NCI-H446 treated with DMSO at 0.1 percent for 48 hours (cell line): ENCODE results near the gene KRT81.
A peak's percentile ranks its signal among the peaks of the same experiment; 100 is the strongest.
"Not testable (repeated sequence)": the region's sequence is repeated elsewhere in the genome, so short reads cannot be mapped to it uniquely, and the experiment has no call there.

Experiments
- DNase-seq: peaks from one replicate; lab custom pipeline; 2025; lab: John Stamatoyannopoulos, UW

Gene KRT81

DNA sequence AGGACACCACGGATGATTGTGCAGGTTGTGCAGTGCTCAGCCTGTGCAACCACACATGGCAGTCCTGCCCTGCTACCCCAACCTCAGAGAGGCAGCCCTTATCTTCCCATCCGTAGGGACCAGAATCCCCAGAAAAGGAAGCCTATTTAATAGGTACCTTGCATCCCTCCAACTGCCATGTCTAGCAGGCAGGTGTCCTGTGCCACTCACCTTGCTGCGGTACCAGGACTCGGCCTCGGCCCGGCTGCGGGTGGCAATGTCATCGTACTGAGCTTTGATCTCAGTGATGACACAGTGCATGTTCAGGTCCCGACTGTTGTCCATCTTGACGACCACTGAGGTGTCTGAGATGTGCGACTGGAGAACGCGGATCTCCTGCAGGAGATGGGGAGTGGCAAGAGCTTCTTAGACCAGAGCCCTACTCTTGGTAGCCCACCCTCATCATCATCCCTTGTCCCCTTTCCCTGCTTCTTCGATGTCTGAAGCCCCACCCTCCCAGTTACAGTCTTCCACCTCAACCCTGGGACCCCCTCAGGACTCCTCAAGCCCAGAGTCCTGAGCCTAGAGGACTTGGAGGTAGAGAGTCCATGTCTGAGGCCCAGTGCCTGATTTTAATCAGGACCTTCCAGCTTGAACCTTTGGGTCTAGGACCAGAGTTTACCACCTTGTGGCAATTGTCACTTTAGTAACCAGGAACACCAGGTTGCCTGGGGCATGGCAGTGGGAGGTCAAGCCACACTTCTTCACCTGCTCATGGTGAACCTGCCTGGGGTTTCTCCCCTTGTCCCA lies 37.7 kb downstream of the KRT81 start:
- no peak for DNase-seq

DNA sequence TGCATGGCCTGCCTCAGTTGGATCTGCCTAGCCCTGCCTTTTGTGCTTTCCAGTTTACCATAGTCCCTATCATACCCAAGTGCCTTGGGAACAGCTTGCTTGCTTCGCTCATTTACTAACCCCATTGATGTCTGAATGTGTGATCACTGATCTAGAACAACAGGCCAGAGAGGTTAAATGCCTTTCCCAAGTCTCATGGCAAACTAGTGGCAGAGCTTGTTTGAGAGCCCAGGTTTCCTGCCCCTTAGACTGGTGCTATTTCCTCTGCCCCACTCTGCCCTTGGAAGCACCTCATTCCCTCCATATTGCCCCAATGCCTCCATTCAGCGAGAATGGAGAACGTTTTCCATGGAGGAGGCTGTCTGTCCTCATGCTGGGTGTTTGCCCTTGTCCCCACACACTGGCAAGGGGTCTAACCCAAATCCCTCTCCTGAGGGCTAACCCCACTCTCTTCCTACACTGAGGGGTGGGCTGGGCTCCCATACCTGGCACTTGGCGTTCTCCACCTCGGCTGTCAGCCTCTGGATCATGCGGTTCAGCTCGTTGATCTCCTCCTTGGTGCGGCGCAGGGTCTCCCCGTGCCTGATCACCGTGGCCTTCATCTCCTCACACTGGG lies 38.5 kb downstream of the KRT81 start:
- no peak for DNase-seq

DNA sequence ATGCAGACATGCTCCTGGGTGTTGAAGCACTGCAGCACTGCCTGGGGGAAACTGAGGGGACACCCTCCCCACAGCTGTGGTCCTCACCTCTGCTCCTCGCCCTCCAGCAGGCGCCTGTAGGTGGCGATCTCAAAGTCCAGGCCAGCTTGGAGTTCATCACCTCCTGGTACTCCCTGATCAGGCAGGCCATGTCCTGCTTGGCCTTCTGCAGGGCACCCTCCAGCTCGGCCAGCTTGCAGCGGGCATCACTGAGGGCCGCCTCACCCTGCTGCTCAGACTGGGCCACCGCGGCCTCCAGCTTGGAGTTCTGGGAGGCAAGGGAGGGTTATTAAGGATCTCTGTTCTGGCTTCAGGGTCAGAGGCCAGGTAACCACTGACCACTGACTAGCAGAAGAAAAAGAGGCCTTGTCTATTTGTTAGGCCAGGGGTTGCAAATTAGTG lies 39.1 kb downstream of the KRT81 start:
- not testable (repeated sequence) for DNase-seq

DNA sequence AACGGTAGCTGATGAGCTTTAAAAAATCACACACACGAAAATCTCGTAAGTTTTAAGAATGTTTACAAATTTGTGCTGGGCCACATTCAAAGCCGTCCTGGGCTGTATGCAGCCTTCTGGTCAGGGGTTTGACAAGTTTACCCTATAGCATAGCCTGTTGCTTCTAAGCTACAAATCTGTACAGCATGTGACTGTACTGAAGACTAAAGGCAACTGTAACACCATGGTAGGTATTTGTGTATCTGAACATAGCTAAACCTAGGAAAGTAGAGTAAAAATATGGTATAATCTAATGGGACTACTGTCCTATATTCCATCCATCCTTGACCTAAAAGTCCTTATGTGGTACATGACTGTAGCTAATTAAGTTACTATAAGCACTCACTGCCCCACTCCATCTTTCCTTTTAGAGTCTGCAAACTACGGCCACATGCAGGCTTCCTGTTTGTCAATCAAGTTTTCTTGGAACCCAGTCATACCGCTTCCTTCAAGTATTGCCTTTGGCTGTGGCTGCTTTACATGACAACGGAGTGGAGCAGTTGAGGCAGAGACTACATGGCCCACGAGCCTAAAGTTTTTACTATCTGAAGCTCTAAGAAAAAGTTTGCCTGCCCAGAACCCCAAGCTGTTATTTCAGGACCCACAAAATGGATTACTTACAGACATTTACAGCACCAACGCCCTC lies 39.8 kb downstream of the KRT81 start:
- DNase-seq = no peak

DNA sequence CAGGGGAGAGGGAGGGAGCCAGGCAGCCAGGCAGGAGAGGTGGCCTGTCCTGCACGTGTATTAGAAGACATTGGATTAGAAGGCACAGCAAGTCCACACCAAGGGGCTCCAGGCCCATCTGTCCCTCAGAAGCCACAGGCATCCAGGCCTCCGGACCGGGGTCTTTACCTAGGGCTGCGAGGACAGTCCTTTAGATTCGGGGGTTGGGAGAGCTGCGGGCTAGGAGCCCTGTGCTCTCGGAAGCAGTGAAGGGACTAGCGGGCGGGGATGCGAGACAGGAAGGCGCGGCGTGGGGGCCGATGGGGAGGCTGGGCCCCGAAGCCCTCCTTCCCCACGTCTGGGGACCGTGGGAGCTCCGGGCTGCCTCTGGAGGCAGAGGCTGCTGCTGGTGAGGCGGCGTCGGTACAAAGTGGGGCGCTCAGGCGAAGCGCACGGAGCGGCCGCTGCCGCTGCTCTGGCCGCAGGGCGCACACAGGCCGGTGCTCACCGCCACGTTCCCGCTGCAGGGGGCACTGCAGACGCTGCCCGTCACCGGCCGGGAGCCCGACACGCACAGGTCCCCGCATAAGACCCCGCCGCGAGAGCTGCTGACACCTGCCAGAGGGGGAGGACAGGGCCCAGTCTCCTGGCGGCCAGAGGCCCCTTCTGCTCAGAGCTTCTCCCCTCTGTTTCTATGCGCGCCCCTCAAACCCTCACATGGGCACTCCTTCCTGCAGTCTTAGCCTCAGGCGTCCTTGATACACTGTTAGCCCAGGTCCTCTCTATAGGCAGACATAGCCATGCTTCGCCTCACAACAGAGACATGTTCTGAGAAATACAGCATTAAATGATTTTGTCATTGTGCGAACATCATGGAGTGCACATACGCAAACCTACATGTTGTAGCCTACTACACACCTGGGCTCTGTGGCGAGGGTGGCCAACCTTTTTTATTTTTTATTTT lies 41.0 kb downstream of the KRT81 start:
- DNase-seq = no peak

DNA sequence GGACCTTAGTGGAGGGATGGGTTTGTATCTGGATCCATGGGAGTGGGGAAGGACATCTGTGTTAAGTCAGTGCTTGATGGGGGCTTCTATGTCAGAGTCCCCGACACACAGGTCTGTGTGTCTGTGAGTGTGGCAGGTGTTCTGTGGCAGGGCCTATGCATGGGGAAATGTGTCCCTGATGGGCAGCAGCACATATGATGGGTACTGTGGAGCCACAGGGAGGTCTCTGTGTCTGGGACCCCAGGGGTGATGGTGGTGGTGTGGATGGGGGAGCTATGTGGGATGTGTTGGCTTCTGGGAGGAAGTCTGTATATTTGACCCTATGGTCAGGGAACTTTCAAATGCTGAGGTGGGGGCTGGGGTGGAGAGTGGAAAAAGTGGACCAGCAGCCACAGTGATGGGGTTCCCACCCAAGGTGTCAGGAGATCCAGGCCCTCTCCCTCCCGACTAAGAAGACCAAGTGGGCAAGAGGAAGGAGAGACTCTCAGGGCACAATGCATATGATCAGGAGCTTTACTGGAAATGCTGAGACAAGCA lies 41.8 kb downstream of the KRT81 start:
- no peak for DNase-seq

DNA sequence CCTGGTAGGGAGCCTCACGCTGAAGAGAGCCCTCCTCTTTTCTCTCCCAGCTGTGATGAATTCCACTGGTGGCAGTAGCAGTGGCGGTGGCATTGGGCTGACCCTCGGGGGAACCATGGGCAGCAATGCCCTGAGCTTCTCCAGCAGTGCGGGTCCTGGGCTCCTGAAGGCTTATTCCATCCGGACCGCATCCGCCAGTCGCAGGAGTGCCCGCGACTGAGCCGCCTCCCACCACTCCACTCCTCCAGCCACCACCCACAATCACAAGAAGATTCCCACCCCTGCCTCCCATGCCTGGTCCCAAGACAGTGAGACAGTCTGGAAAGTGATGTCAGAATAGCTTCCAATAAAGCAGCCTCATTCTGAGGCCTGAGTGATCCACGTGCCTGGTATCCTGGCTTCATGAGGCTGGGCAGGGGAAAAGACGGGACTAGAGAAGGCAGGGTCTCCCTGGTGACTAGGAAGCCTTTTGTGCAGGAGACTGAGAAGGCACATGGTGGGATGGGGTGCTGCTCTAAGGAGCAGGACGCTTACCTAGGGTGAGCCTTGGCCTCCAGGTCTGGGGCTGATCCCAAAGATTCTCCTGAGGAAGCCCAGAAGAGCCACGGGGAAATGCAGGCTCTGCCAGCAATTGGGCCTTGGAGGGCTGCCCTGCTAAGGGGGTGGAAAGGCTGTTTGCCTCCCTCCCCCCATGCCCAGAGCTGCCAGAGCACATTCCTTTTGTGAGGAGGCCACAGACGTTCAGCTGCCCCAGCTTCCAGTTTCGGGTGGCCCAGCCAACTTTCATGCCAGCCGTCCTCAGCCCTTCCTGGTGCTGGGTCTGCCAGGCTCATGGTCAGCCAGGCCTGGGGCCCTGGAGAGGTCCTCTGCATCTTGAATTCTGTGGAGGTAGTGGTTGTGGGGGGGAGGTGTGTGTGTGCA lies 42.5 kb downstream of the KRT81 start:
- peak; percentile 48 for DNase-seq

DNA sequence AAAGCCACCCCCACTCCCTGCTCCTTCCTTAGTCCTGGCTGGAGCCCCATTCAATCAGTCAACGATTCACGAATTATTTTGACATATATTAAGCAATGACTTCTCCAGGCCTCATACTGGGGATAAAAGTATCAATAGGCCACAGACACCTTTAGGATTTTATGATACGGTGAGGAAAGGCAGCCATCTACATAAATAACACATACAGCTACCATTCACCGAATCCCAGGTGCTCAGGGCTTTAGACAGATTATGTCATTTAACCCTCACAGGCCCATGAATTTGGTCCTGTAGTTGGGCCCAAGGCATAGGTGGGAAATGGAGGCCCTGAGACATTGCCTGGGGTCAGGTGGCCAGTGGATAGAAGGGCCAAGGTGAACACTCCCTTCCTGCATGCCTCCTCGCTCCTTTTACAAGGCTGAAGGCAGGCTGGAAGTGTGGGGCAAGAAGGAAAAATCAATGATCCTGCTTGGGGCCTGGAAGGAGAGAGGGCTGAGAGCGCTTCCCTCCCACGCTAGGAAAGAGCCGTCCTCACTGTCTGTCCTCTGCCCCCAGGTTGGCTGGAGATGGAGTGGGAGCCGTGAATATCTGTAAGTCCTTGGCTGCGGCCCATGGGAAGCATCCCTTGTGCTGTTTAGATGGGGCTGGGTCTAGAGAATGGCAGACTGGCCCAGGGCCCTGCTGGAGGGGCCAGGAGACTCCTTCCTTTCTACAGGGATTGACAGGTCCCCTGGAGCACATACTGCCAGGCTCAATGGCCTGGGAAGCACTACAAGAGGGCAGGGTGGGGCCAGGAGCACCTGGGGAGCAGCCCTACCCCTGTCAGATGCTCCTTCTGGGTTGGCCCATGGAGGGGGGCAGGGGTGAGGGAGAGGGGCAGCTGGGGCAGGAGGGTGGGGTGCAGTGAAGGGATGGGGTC lies 43.5 kb downstream of the KRT81 start:
- no peak for DNase-seq

DNA sequence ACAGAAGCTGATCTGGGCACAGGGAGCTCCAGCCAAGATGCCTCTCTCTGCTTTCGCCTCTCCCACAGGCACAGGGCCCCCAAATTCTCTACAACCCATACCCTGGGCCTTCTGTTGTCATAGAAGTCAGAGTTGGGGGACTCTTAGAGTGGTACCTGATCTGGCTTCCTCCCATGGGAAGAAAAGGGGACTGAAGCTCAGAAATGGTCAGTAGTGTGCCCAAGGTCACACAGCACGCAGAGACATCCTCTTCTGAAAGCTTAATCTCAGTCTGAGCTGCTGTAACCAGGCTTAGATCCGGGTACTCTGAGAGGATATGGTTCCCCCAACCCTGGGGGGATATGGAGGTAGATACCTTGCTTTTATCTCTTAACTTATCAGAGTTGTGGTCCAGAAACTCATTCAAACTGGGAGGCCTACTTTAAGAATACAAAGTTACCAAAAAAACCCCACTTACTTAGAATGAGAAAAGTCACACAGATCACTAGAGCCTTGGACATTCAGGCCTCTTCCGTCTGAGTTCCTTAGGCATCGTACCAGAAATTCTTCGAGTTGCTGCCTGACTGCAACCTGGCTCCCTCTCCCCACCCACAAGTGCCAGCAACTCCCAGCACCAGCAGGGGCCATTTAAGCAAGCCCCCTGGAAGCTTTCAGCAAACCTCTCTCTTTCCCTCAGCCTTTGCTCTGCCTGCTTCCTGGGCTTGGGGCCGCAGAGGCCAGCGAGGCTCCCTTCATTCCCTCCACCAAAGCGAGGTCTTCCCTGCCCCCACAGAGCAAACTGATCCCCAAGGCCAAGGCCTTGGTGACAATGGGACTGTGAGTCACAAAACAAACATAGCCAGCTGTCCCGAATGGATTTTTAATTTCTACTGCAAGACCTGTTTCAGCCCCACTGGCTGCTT lies 44.4 kb downstream of the KRT81 start:
- DNase-seq = peak; percentile 77

DNA sequence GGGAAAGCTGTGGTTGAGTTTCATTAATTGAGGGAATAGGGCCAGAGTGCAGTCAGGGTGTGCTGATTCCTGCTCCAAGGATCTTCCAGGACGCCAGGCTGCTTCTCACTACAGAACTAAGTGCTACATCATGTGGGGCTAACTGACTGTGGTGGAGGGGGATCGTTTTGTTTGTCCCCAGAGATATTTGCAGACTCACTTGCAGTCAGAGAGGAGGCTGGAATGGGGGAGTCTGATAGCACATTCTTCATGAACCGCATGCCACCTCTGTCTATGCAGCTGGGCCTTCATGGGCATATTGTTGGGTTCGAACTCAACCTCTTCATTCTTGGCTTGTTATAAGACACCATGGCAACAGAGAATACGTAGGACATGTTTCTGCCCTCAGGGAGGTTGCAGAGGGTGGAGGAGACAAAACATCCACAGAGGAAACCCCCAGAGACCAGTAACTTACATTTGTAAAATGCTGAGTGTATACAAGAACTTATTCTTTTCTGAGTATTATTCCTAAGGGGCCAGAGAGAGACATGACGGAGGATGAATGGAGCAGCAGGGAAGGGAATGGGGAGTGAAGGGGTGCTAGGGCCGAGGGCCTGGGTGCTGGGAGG lies 45.3 kb downstream of the KRT81 start:
- DNase-seq = no peak

DNA sequence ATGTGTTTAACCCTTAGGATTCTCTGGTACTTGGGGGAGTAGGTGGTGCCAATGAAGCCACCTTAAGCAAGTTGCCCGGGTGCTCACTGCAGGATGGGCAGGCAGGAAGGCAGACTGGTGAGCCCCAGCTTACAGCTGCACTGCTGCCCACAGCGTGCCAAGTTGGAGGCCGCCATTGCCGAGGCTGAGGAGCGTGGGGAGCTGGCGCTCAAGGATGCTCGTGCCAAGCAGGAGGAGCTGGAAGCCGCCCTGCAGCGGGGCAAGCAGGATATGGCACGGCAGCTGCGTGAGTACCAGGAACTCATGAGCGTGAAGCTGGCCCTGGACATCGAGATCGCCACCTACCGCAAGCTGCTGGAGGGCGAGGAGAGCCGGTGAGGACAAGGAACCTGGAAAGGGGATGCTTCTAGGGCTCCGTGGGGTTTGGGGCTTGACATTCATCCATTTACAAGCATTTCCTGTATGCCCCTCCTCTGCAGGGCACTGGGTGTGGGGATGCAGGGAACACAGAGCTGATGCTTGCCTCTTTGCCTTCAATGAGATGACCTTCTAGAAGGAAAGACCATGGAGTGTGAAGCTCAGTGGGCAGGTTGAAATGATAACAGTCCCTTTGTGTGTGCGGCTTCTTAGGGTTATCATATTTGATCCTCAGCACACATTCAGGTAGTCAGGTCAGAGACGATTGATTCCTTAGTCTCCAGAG lies 45.9 kb downstream of the KRT81 start:
- DNase-seq = no peak

DNA sequence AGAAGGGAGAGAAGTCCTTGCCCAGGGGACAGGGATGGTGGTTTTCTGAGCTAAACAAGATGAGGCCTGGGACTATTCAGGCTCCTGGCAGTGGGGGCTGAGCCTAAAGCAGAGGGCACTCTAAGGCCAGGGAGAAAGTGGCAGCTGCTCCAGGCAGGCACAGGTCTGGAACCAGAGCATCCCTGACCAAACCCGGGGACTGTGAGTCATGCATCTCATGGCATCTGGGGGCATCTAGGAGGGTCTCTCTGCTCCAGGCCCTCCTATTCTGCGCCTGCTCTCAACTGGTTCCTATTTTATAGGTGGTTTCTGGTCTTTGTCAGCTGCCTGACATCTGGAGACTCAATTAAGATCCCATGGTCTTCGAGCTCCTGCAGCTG lies 46.7 kb downstream of the KRT81 start:
- no peak for DNase-seq

DNA sequence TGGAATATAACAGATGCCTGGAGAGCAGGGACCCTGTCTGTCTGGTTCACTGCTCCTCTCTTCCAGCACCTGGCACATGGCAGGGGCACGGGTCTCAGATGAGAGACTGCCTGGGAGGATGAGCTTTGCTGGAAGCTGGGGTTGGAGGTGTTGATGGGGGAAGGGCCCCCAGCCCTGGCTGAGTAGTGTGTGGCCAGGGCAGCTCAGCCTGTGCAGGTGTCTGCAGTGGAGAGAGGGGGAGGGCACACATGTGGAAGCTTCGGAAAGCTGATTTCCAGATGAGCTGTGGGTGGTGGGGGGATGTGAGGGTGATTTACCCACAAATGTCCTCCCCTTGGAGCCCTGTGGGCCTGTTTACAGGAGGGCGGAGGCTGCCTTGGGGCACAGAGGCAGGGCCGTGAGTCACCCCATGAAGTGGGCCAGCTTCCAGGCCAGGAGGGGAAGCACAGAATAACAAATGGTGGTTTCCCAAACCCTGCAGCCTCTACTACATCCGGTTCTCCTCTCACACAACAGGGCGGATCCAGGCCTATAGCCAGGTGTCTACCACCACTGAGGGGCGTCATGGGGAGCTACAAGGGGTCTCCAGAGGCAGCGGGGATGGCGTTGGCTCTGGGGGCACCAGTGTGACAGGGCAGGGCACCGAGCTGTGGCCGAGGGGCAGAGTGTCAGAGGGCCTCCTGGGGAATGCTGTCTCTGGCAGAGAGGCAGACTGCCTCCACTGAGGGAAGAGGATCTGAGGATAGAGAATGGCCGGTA lies 47.3 kb downstream of the KRT81 start:
- peak; percentile 39 for DNase-seq

DNA sequence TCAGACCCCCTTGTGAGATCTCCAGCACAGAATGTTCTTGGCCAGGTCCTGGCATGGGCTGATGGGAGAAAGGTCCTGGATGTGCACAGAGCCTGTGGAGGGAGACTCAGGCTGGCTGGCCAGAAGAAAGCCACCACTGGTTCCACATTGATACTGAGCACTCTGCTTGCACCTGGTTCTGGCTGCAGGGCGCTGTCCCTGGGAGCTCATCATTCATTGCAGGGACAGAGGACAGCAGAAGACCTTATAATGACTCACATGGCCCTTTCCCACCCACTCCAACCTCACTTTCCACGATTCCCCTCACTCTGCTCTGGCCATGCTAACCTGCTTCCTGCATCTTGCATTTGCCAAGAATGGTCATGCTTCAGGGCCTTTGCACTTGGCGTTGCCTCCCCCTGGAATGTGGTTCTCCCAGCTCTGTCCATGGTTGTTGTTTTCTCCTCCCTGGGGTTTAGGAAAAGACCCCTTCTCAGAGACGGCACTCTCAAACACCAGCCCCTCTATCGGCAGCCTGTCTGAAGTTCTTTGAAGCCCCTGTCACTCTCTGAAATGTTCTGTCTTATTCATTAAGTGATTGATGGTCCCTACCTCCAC lies 48.0 kb downstream of the KRT81 start:
- DNase-seq = peak; percentile 59

DNA sequence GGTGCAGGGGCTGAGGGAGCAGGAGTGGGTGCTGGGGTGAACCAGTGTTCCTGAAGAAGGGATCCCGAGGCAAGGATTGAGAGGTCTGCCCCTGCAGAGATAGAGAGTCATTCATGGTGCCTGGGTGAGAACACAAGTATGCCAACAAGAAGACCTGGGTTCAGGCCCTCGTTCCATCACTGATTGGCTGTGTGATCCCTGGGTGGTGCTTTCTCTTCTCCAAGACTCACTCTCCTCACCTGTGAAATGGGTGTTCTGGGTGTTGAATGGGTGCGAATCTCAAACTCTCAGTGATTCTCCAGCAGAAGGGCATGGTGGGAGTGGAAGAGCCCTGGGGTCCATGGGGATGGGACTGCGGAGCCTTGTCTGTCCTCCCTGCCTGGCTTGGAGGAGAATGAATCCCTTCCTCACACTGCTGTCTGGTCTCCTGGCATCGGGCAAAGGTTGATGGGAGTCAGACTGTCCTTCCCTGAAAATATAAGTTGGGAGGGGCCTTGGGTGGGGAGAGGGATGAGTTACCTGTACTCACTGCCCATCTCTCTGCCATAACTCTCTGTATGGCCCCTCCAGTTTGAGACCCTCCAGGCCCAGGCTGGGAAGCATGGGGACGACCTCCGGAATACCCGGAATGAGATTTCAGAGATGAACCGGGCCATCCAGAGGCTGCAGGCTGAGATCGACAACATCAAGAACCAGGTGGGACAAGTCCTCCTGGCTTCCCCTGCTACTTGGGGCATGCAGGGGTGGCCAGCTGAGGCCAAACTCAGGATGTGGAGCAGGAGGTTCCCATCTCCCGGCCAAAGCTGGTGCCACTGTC lies 48.7 kb downstream of the KRT81 start:
- no peak for DNase-seq
